Panc1 (cell line): Measurements from ENCODE around the gene RASAL1. TPM values are rescaled to one million over a fixed set of nuclear protein-coding genes. Genes with fewer than 3 reads are reported as not detected.

Source experiments
- ATAC-seq: fragments of 200-7000 bp; cut with Tn5 transposase; 2 replicates; pipeline ENCODE4 v1.9.1; 2020; ENCODE audit warnings: mild to moderate bottlenecking, moderate library complexity
- BruUV-seq: library from RNA; stranded (reverse); fragments of 400-500 nt; replicated peaks from 2 replicates; lab custom pipeline; 2021; lab: Mats Ljungman, UMichigan
- CTCF ChIA-PET: fragments of 300-600 bp; sonication (Branson Sonifier 250); formaldehyde crosslinking; loops from one replicate; lab custom pipeline; 2022; ENCODE audit warnings: antibody characterized with exemption; lab: Charles Lee
- POLR2A ChIA-PET: fragments of 300-600 bp; sonication (Branson Sonifier 250); formaldehyde crosslinking; loops from one replicate; lab custom pipeline; 2022; ENCODE audit warnings: antibody characterized with exemption; lab: Charles Lee
- DNase-seq: peaks from one replicate; pipeline ENCODE4 v3.0.0-alpha.2; 2010; ENCODE audit warnings: low read depth, low spot score
- H3K27ac ChIP-seq: 2 replicates; pipeline ENCODE4 v1.5.1; 2011; ENCODE audit warnings: mild to moderate bottlenecking, low read length, inconsistent platforms
- H3K27me3 ChIP-seq: fragments of 200-500 bp; sonication (Bioruptor generic); 2 replicates; pipeline ENCODE4 v1.6.0; 2014; ENCODE audit warnings: low read length, inconsistent platforms; ENCODE audit not compliant: control insufficient read depth, insufficient read depth
- H3K36me3 ChIP-seq: fragments of 200-500 bp; sonication (Bioruptor generic); 2 replicates; pipeline ENCODE4 v1.5.1; 2014; ENCODE audit warnings: inconsistent platforms, mild to moderate bottlenecking, low read length, moderate library complexity; ENCODE audit not compliant: control insufficient read depth, insufficient read depth
- H3K4me1 ChIP-seq: 2 replicates; pipeline ENCODE4 v1.5.1; 2011; ENCODE audit warnings: inconsistent platforms, mild to moderate bottlenecking, low read length, moderate library complexity; ENCODE audit not compliant: control insufficient read depth, insufficient read depth
- H3K4me3 ChIP-seq, 2 experiments: 2 replicates each; pipeline ENCODE4 v1.5.1; 2011 to 2012; ENCODE audit warnings: low read depth in 2 of 2, low read length in 2 of 2, mild to moderate bottlenecking in 2 of 2, inconsistent platforms in 1 of 2, moderate library complexity in 1 of 2
- H3K9me3 ChIP-seq: fragments of 200-500 bp; sonication (Bioruptor generic); 2 replicates; pipeline ENCODE4 v1.5.1; 2014; ENCODE audit warnings: low read depth, mild to moderate bottlenecking, inconsistent platforms, low read length, moderate library complexity; ENCODE audit not compliant: control insufficient read depth, insufficient read depth
- CTCF ChIP-seq: fragments of 450-650 bp; IDR thresholded peaks from 2 replicates; pipeline ENCODE4 v1.5.1; 2017; ENCODE audit warnings: mild to moderate bottlenecking
- POLR2AphosphoS5 ChIP-seq: IDR thresholded peaks from 2 replicates; pipeline ENCODE4 v1.6.1; 2012; ENCODE audit warnings: mild to moderate bottlenecking, low read depth, low read length, moderate library complexity
- SIN3A ChIP-seq: IDR thresholded peaks from 2 replicates; pipeline ENCODE4 v1.6.1; 2012; ENCODE audit warnings: low read depth, mild to moderate bottlenecking, low read length, moderate library complexity, borderline replicate concordance; ENCODE audit not compliant: insufficient read depth
- TCF7L2 ChIP-seq: IDR thresholded peaks from 2 replicates; pipeline ENCODE4 v1.6.1; 2011; ENCODE audit warnings: mild to moderate bottlenecking, low read depth, low read length, inconsistent platforms
- in situ Hi-C: cut with HindIII; loops from 2 replicates; pipeline ENCODE4 v1.10.0; 2016; ENCODE audit warnings: low sequenced_read_pairs, low pct_unique_long_range_greater_than_20kb
- intact Hi-C: fragments of 100-400 bp; cut with micrococcal nuclease; formaldehyde crosslinking; loops from one replicate; pipeline ENCODE4 v1.10.0; 2022; ENCODE audit not compliant: unreplicated experiment
- total RNA-seq: library from RNA; stranded (reverse); gene quantifications from one replicate; pipeline ENCODE4 v1.2.1, GENCODE V29; 2021; ENCODE audit not compliant: unreplicated experiment
- TF ChIP-seq, protein P1 (sequence below), 2 experiments: IDR thresholded peaks; 2 replicates each; pipeline ENCODE4 v1.6.1; 2011 to 2012; ENCODE audit warnings: low read depth in 2 of 2, control low read depth in 1 of 2, low read length in 1 of 2, mild to moderate bottlenecking in 1 of 2, moderate library complexity in 1 of 2; ENCODE audit not compliant: insufficient read depth in 1 of 2

RASAL1 gene
- total RNA-seq, 1 experiment from 2014 or later = 0.28 TPM

GRCh38 chr12:113138826-113139225 lies 3.3 kb upstream of the RASAL1 start:
- no peaks in the 10 kb centered on the region for H3K36me3 ChIP-seq
- no peaks in the 10 kb centered on the region for H3K27me3 ChIP-seq
- no peak overlapping the region for H3K4me3 ChIP-seq
- in situ Hi-C loops (no loop called here), intact Hi-C loops (no loop called here)
- POLR2A ChIA-PET = no interaction called here
- CTCF ChIA-PET = interaction anchor here (0.6 to 1.0 kb wide), 2 partner anchors 15 to 23 kb away, joined by 3 to 4 read pairs; no protein-coding TSS in a partner anchor
- TF ChIP-seq CTCF = no peak
- TF ChIP-seq, protein P1, sequence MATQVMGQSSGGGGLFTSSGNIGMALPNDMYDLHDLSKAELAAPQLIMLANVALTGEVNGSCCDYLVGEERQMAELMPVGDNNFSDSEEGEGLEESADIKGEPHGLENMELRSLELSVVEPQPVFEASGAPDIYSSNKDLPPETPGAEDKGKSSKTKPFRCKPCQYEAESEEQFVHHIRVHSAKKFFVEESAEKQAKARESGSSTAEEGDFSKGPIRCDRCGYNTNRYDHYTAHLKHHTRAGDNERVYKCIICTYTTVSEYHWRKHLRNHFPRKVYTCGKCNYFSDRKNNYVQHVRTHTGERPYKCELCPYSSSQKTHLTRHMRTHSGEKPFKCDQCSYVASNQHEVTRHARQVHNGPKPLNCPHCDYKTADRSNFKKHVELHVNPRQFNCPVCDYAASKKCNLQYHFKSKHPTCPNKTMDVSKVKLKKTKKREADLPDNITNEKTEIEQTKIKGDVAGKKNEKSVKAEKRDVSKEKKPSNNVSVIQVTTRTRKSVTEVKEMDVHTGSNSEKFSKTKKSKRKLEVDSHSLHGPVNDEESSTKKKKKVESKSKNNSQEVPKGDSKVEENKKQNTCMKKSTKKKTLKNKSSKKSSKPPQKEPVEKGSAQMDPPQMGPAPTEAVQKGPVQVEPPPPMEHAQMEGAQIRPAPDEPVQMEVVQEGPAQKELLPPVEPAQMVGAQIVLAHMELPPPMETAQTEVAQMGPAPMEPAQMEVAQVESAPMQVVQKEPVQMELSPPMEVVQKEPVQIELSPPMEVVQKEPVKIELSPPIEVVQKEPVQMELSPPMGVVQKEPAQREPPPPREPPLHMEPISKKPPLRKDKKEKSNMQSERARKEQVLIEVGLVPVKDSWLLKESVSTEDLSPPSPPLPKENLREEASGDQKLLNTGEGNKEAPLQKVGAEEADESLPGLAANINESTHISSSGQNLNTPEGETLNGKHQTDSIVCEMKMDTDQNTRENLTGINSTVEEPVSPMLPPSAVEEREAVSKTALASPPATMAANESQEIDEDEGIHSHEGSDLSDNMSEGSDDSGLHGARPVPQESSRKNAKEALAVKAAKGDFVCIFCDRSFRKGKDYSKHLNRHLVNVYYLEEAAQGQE (IDR thresholded peaks at IDR 0.05; ENCODE audit: insufficient read depth in 1 of 2, low read depth in 2 of 2, low read length in 1 of 2) = no peak
- TF ChIP-seq TCF7L2 = no peak
- no peak for TF ChIP-seq POLR2AphosphoS5
- no peak for TF ChIP-seq SIN3A
- ATAC-seq (no peak), DNase-seq (no peak)
- H3K9me3 ChIP-seq = no peaks in the 10 kb centered on the region
- BruUV-seq = no TSS peak
- no peak overlapping the region for H3K27ac ChIP-seq
- peaks cover 11% of the 10 kb centered on the region for H3K4me1 ChIP-seq

DNA sequence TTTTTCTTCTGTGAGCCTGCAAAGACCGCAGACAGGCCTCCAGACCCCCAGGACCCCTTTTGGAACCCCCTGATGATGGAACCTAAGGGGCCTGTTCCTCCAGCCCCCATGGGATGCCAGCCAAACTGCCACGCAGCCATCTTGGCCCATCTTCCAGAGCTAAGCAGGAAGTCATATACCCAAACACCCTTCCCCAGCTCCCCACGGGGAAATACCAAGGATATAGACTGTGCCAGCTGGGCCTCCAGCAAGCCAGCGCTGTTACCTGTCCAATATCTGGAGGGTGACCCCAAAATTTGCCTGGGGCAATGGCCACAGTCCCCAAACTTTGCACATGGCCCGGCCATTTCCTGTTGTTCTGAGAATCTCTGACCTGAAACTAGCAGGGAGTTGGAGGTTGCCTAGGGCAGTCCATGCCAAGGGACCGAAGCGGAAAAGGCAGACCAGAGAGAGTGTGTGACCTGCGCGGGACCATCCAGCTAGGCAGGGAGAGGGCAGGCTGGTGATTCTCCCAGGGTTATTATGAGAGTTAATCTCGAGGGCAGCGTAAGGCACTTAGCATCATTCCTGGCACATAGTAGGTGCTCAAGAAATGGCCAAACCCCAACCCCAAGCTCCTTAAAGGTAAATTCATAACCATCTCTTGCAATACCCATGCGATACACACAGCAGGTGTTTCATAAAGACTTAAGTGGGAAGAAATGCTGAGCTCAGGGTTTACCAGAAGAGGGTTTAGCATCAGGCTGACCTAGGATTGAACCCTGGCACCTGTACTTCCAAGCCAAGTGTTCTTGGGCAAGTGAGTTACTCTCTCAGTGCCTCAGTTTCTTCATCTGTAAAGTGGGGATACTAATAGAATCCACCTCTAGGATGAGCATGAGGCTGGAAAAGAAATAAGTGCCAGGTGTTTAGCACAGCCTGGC lies 2.6 kb upstream of the RASAL1 start:
- Histone ChIP-seq H3K27me3 (no peaks in the 10 kb centered on the region), H3K4me3 (no peak overlapping the region), H3K36me3 (no peaks in the 10 kb centered on the region), H3K4me1 (peaks cover 11% of the 10 kb centered on the region), H3K9me3 (no peaks in the 10 kb centered on the region), H3K27ac (no peak overlapping the region)
- in situ Hi-C loops = no loop called here
- TF ChIP-seq TCF7L2 = no peak
- TF ChIP-seq SIN3A = no peak
- no peak for TF ChIP-seq POLR2AphosphoS5
- no peak for TF ChIP-seq CTCF
- TF ChIP-seq, protein P1 (IDR thresholded peaks at IDR 0.05; ENCODE audit: insufficient read depth in 1 of 2, low read depth in 2 of 2, low read length in 1 of 2) = no peak
- no TSS peak for BruUV-seq
- no peak for ATAC-seq
- DNase-seq = no peak
- intact Hi-C loops = no loop called here
- ChIA-PET POLR2A (no interaction called here), CTCF (interaction anchor here (1.0 kb wide), 1 partner anchor 15 kb away, joined by 3 read pairs; no protein-coding TSS in a partner anchor)
